NCI-H187 (cell line): ENCODE measurements around the gene AJM1.

Experiments used
- DNase-seq, 2 experiments: peaks; one replicate each; lab custom pipeline; 2025; lab: John Stamatoyannopoulos, UW

AJM1 gene

DNA sequence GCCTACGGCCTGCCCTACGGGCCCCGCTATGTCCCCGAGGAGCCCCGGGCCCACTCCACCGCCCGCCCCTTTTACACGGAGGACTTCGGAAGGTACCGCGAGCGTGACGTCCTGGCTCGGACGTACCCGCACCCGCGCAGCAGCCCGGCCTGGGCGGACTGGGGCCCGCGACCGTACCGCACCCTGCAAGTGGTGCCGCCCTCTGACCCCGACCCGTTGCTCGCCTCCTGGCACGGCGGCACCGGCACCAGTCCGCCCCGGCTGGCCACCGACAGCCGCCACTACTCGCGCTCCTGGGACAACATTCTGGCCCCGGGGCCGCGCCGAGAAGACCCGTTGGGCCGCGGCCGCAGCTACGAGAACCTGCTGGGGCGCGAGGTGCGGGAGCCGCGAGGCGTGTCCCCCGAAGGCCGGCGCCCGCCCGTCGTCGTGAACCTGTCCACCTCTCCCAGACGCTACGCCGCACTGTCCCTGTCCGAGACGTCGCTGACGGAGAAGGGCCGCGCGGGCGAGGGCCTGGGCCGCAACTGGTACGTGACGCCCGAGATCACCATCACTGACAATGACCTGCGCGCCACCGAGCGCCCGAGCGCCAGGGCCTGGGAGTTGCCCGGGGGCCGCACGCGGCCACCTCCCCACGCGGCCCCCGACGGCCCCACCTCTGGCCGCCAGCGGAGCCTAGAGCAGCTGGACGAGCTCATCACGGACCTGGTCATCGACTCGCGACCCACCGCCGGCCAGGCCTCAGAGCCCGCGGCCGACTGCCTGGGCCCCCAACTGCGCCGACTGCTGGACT lies 3.4 kb downstream of the AJM1 start:
- DNase-seq, result no peak

DNA sequence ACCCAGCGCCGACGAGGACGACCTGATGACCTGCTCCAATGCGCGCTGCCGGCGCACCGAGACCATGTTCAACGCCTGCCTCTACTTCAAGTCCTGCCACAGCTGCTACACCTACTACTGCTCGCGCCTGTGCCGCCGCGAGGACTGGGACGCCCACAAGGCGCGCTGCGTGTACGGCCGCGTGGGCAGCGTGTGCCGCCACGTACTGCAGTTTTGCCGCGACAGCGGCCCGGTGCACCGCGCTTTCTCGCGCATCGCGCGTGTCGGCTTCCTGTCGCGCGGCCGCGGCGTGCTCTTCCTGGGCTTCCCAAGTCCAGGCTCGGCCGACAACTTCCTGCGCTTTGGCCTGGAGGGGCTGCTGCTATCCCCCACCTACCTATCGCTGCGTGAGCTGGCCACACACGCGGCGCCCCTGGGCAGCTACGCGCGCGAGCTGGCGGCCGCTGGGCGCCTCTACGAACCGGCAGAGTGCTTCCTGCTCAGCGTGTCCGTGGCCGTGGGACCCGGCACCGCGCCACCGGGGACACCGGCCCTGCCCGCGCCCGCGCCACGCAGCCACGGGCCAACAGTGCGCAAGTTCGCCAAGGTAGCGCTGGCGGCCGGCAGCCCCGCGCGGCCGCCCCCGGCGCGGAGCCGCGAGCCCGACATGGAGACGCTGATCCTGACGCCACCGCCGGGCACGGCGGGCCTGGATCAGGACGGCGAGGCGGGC lies 4.3 kb downstream of the AJM1 start:
- no peak for DNase-seq

GRCh38 chr9:136847088-136847825 lies 5.0 kb downstream of the AJM1 start:
- DNase-seq, result no peak

DNA sequence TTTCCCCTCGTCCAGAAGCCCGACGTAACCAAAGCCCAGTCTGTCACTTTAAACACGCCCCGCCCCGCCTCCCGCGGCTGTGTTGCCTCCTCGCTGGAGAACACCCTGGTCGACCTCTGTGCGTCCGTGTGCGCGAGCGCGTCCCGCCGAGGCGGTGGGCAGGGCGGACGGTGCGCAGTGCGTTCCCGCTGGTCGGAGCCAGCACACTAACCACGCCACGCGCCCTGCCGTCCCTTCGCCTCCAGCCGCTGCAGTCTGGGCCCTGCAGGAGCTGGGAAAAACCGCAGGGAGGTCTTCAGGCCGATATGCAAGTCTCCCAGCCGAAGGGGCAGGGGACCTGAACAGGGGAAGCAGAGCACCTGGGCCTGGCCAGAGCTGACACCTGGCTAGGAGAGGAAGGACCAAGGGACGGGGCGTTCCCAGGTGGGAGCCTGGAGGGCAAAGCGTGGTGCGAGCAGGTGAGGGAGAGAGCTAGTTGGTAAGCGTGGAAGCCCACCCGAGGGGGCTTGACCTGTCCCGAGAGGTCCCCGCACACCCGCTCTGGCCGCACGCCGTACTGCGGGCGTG lies 5.6 kb downstream of the AJM1 start:
- DNase-seq, result peak; percentile 12 to 43

DNA sequence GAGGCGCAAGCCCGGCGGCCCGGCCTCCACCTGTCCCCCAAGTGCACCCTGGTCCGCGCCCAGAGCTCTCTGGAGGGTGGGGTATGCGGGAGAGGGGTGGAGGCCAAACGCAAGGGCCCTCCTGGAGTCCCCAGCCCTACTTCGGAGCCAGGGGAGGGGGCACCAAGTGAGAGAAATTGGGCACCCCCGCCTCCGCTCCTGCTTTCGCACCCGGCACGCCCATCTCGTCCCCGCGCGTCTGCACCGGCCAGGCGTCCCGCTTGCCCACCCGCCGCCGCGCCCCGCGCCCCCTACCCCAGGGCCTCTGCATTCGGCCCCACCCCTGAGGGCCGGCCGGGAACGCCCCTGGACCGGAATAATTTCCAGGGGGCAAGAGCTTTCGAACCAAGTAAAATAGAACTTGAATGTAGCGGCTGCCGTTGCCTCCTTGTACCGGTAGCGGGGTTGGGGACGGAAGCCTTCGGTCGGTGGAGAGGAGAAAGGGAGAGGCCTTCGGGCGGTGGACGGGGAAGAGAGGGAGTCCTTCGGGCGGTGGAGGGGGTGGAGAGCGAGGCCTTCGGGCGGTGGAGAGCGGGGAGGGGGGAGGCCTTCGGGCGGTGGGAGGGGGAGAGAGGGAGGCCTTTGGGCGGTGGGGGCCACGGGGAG lies 6.2 kb downstream of the AJM1 start:
- no peak for DNase-seq

- DNase-seq, result peak; percentile 86 to 93
Measured at GRCh38 chr9:136849038-136849959, 7.0 kb downstream of the AJM1 start, which contains the start of gene PHPT1. PHPT1 (plus strand) TSS chr9:136849409; CDS start chr9:136849431, 22 bp downstream.

GRCh38 chr9:136849960-136850865 lies 7.9 kb downstream of the AJM1 start:
- no peak for DNase-seq

DNA sequence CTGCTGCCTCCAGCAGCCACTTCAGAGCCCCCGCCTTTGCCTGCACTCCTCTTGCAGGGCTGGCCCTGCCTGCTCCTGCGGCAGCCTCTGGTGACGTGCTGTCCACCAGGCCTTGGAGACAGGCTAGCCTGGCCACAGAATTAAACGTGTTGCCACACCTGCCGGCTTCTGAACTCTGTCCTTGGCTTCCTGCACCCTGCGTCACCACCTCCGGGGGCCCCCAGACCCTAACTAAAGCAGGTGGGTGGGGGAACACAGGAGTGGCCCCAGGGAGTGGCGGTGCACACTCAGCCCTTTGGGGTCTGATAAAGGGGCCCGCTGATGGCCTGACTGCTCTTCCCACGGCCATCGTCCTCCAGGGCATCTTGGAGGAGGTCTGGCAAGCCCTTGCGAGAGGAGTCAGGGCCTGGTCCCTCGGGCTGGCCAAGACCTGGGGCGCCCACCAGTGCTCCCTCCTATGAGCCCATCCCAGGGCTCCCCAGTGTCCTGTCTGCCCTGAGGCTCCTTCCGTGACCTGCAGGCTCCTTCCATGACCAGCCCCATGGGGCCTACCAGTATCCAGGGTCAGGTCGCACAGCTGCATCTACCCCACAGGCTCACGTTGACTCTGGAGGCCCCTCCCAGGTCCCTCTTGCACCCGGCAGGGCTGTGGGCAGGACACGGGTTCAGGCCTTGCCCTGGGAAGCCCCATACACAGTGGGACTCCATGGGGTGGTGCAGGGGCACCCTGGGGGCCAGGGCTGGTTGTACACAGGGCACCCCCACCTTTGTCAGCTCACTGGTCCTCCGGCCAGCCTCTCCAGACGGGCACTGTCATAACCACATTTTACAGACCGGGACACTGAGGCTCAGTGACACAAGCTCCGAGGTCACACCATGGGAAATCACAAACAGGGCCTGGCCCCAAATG lies 8.8 kb downstream of the AJM1 start:
- DNase-seq, result no peak

GRCh38 chr9:136851941-136852663 lies 9.8 kb downstream of the AJM1 start, which contains the start of gene MAMDC4:
MAMDC4 (plus strand) TSS chr9:136852346; CDS start chr9:136852417, 71 bp downstream.
- no peak for DNase-seq

GRCh38 chr9:136852664-136853595 lies 10.7 kb downstream of the AJM1 start:
- DNase-seq, result no peak

DNA sequence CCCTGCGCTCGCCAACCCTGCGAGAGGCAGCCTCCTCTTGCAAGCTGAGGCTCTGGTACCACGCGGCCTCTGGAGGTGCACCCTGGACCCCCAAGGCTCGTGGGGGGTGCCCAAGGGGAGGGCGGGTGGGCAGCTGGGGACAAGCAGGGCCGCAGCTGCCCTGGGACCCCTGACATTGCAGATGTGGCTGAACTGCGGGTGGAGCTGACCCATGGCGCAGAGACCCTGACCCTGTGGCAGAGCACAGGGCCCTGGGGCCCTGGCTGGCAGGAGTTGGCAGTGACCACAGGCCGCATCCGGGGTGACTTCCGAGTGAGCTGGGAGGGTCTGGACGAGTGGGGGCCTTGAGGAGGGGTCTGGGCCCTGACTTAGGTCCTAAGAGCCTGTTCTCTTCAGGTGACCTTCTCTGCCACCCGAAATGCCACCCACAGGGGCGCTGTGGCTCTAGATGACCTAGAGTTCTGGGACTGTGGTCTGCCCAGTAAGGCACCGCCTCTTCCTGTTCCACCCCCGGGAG lies 11.4 kb downstream of the AJM1 start:
- DNase-seq, result no peak

GRCh38 chr9:136854113-136854841 lies 12.0 kb downstream of the AJM1 start:
- DNase-seq, result no peak

GRCh38 chr9:136854842-136855460 lies 12.7 kb downstream of the AJM1 start:
- no peak for DNase-seq

GRCh38 chr9:136855461-136856078 lies 13.3 kb downstream of the AJM1 start:
- no peak for DNase-seq

- DNase-seq, result no peak
Measured at GRCh38 chr9:136856079-136856476, 13.8 kb downstream of the AJM1 start.
